OCI-LY7 (cell line): Measurements from ENCODE around the gene ABL2. TPM values are rescaled to one million over a fixed set of nuclear protein-coding genes. Genes with fewer than 3 reads are reported as not detected.

Experiments used
- BruUV-seq: library from RNA; stranded (reverse); fragments of 400-500 nt; replicated peaks from 2 replicates; lab custom pipeline; 2021; lab: Mats Ljungman, UMichigan
- CTCF ChIA-PET: fragments of 300-600 bp; sonication (Branson Sonifier 250); formaldehyde crosslinking; loops from one replicate; lab custom pipeline; 2022; ENCODE audit warnings: antibody characterized with exemption; ENCODE audit not compliant: unreplicated experiment; lab: Charles Lee
- POLR2A ChIA-PET: fragments of 300-600 bp; sonication (Branson Sonifier 250); formaldehyde crosslinking; loops from one replicate; lab custom pipeline; 2022; ENCODE audit warnings: antibody characterized with exemption; lab: Charles Lee
- DNase-seq: peaks from one replicate; pipeline ENCODE4 v3.0.0-alpha.2; 2015; ENCODE audit warnings: low spot score
- H2AFZ ChIP-seq: fragments of 200-600 bp; sonication (generic), shearing (Covaris generic); 2 replicates; pipeline ENCODE4 v1.6.1; 2014; ENCODE audit warnings: mild to moderate bottlenecking, antibody characterized with exemption, low read length, moderate library complexity
- H3K27ac ChIP-seq: fragments of 200-600 bp; sonication (generic); 2 replicates; pipeline ENCODE4 v1.5.1; 2014; ENCODE audit warnings: mixed run types, low read depth, mild to moderate bottlenecking, moderate library complexity, low read length, inconsistent platforms; ENCODE audit not compliant: poor library complexity, severe bottlenecking
- H3K36me3 ChIP-seq: fragments of 200-600 bp; sonication (generic); 2 replicates; pipeline ENCODE4 v1.6.1; 2014; ENCODE audit warnings: mild to moderate bottlenecking, antibody characterized with exemption, low read length, moderate library complexity, mixed read lengths; ENCODE audit not compliant: insufficient read depth
- H3K4me1 ChIP-seq: fragments of 200-600 bp; sonication (generic); 2 replicates; pipeline ENCODE4 v1.5.1; 2014; ENCODE audit warnings: mild to moderate bottlenecking, low read length; ENCODE audit not compliant: insufficient read depth, poor library complexity, severe bottlenecking
- H3K4me2 ChIP-seq: fragments of 200-600 bp; sonication (generic); 2 replicates; pipeline ENCODE4 v1.6.1; 2014; ENCODE audit warnings: mild to moderate bottlenecking, low read length
- H3K4me3 ChIP-seq: fragments of 200-600 bp; sonication (generic); 2 replicates; pipeline ENCODE4 v1.5.1; 2014; ENCODE audit warnings: mild to moderate bottlenecking, low read depth, low read length; ENCODE audit not compliant: poor library complexity, severe bottlenecking
- H3K79me2 ChIP-seq: fragments of 200-600 bp; sonication (generic); 2 replicates; pipeline ENCODE4 v1.6.1; 2016; ENCODE audit warnings: low read depth, mild to moderate bottlenecking, low read length, moderate library complexity, mixed read lengths; ENCODE audit not compliant: insufficient read depth
- H3K9me2 ChIP-seq: fragments of 200-600 bp; sonication (generic); 2 replicates; pipeline ENCODE4 v1.6.1; 2016; ENCODE audit warnings: mild to moderate bottlenecking, low read length, mixed read lengths; ENCODE audit not compliant: insufficient read depth
- H3K9me3 ChIP-seq: fragments of 200-600 bp; sonication (generic); 2 replicates; pipeline ENCODE4 v1.6.1; 2014; ENCODE audit warnings: mild to moderate bottlenecking, mixed run types, low read length, mixed read lengths
- H4K20me1 ChIP-seq: fragments of 200-600 bp; sonication (generic); 2 replicates; pipeline ENCODE4 v1.6.1; 2014; ENCODE audit warnings: mild to moderate bottlenecking, antibody characterized with exemption, low read length, moderate library complexity, mixed read lengths; ENCODE audit not compliant: insufficient read depth
- CTCF ChIP-seq: fragments of 200-600 bp; sonication (generic); conservative IDR thresholded peaks from 2 replicates; pipeline ENCODE4 v1.5.1; 2014; ENCODE audit warnings: mild to moderate bottlenecking, antibody characterized with exemption, low read length, moderate library complexity, mixed read lengths
- EZH2phosphoT487 ChIP-seq: fragments of 200-600 bp; sonication (generic); IDR thresholded peaks from 2 replicates; pipeline ENCODE4 v1.6.1; 2018; ENCODE audit warnings: low read depth, borderline replicate concordance, mild to moderate bottlenecking, mixed run types, antibody characterized with exemption, low read length, moderate library complexity, mixed read lengths
- intact Hi-C: fragments of 100-400 bp; cut with micrococcal nuclease; formaldehyde crosslinking; loops from one replicate; pipeline ENCODE4 v1.10.0; 2022; ENCODE audit not compliant: unreplicated experiment
- total RNA-seq, 2 experiments: library from RNA; depleted of rRNA in 1 of 2; stranded (reverse); fragments of >200 nt in 1 of 2; shearing (Covaris generic) in 1 of 2; gene quantifications; 2 replicates each; pipeline ENCODE4 v1.2.3, GENCODE V29; 2014 to 2022

The ABL2 gene
- total RNA-seq, 2 experiments from 2014 or later, result 7.3 to 14.9 TPM

GRCh38 chr1:179089827-179090482, 139.5 kb downstream of the ABL2 start:
- intact Hi-C loops, result no loop called here
- TF ChIP-seq CTCF, result no peak
- no peak for TF ChIP-seq EZH2phosphoT487
- Histone ChIP-seq H3K4me2 (no peak overlapping the region), H3K9me2 (no peaks in the 10 kb centered on the region), H4K20me1 (no peaks in the 10 kb centered on the region), H3K4me3 (no peak overlapping the region), H3K36me3 (peaks cover 94% of the 10 kb centered on the region), H3K27ac (no peak overlapping the region), H3K9me3 (no peaks in the 10 kb centered on the region), H3K79me2 (peaks cover 10% of the 10 kb centered on the region), H2AFZ (no peak overlapping the region), H3K4me1 (peaks cover 31% of the 10 kb centered on the region)
- no TSS peak for BruUV-seq
- no peak for DNase-seq
- CTCF ChIA-PET, result no interaction called here
- POLR2A ChIA-PET, result interaction anchor here (0.7 kb wide), 1 partner anchor 40 kb away, joined by 3 read pairs; no protein-coding TSS in a partner anchor

- POLR2A ChIA-PET, result no interaction called here
- H3K36me3 ChIP-seq, result peaks cover 84% of the 10 kb centered on the region
- H3K79me2 ChIP-seq, result peaks cover 32% of the 10 kb centered on the region
- peak overlapping the region; percentile 4; the same call in 1 of the 2 replicates for H3K4me2 ChIP-seq
- H3K4me1 ChIP-seq, result peaks cover 47% of the 10 kb centered on the region
- TF ChIP-seq EZH2phosphoT487, result no peak
- no peak for TF ChIP-seq CTCF
- H3K9me3 ChIP-seq, result no peaks in the 10 kb centered on the region
- H3K27ac ChIP-seq, result peak overlapping the region; percentile 13
- H2AFZ ChIP-seq, result no peak overlapping the region
- no peaks in the 10 kb centered on the region for H3K9me2 ChIP-seq
- H4K20me1 ChIP-seq, result no peaks in the 10 kb centered on the region
- CTCF ChIA-PET, result interaction anchor here (1.4 kb wide), 1 partner anchor 18 kb away, joined by 3 read pairs; no protein-coding TSS in a partner anchor
- peak; percentile 19 for DNase-seq
- intact Hi-C loops, result no loop called here
- no peak overlapping the region for H3K4me3 ChIP-seq
- BruUV-seq, result no TSS peak
Measured at GRCh38 chr1:179087665-179088064, 141.8 kb downstream of the ABL2 start.

- ChIA-PET CTCF (no interaction called here), POLR2A (interaction anchor here (0.6 to 5.4 kb wide), 3 partner anchors 14 to 506 kb away, joined by 3 to 27 read pairs (median 3); no protein-coding TSS in a partner anchor)
- TF ChIP-seq EZH2phosphoT487, result no peak
- TF ChIP-seq CTCF, result no peak
- Histone ChIP-seq H3K4me1 (peaks cover 54% of the 10 kb centered on the region), H3K9me3 (no peaks in the 10 kb centered on the region), H2AFZ (no peak overlapping the region), H3K36me3 (peaks cover 46% of the 10 kb centered on the region), H3K4me3 (peak overlapping the region; percentile 90), H3K4me2 (peak overlapping the region; percentile 99), H3K79me2 (peaks cover 35% of the 10 kb centered on the region), H3K9me2 (no peaks in the 10 kb centered on the region), H3K27ac (peak overlapping the region; percentile 91), H4K20me1 (no peaks in the 10 kb centered on the region)
- DNase-seq, result peak; percentile 64
- BruUV-seq, result no TSS peak
- intact Hi-C loops, result loop anchor here (5.0 kb wide), 2 partner anchors 506 to 541 kb away; no protein-coding TSS in a partner anchor
Measured at GRCh38 chr1:179083533-179083932, 145.9 kb downstream of the ABL2 start.
